ENCODE data around the gene FNDC3B. TPM values are rescaled to one million over a fixed set of nuclear protein-coding genes. Genes with fewer than 3 reads are reported as not detected.

FNDC3B gene
- total and polyA plus RNA-seq, 2 of the 8 experiments (the other 6 are each of a cell fraction or from before 2014, with no cell fraction given): 14.1 to 44.4 TPM

- TF ChIP-seq CHD7 (IDR thresholded peaks at IDR 0.05; ENCODE audit: insufficient replicate concordance, low read length) (no peak), CHD1 (IDR thresholded peaks at IDR 0.05; ENCODE audit: low read depth, low read length) (no peak), BCL11A (IDR thresholded peaks at IDR 0.05; ENCODE audit: low read depth in 2 of 2, low read length in 2 of 2) (no peak), GTF2F1 (IDR thresholded peaks at IDR 0.05; ENCODE audit: borderline replicate concordance, low read depth, low read length) (no peak), HDAC6 (IDR thresholded peaks at IDR 0.05; ENCODE audit: low read depth, low read length) (no peak), SIN3A (conservative IDR thresholded peaks at IDR 0.05 in 1 of 2, IDR thresholded peaks at IDR 0.05 in 1 of 2; ENCODE audit: low read depth in 1 of 2, low read length in 2 of 2) (no peak), TAF7 (optimal IDR thresholded peaks at IDR 0.05; ENCODE audit: borderline replicate concordance, low read depth, low read length) (no peak), RBBP5 (IDR thresholded peaks at IDR 0.05; ENCODE audit: borderline replicate concordance, low read depth, low read length) (no peak), JUND (IDR thresholded peaks at IDR 0.05; ENCODE audit: low read length) (no peak)
Observed at GRCh38 chr3:172044833-172045585, 5.6 kb downstream of the FNDC3B start (continued).
